K562 (cell line): Measurements from ENCODE around the gene CNOT2. TPM values are rescaled to one million over a fixed set of nuclear protein-coding genes. Genes with fewer than 3 reads are reported as not detected.

ENCODE experiments used
- CEBPB ChIP-seq: fragments of 450-650 bp; IDR thresholded peaks from 2 replicates; pipeline ENCODE4 v1.6.1; 2016; ENCODE audit warnings: missing genetic modification characterization, missing compliant biosample characterization
- DPF2 ChIP-seq: fragments of 450-650 bp; IDR thresholded peaks from 2 replicates; pipeline ENCODE4 v1.6.1; 2016
- NFE2 ChIP-seq: IDR thresholded peaks from 2 replicates; pipeline ENCODE4 v1.6.1; 2014; ENCODE audit warnings: antibody characterized with exemption, low read depth
- PTTG1 ChIP-seq: fragments of 450-650 bp; IDR thresholded peaks from 2 replicates; pipeline ENCODE4 v1.6.1; 2016; ENCODE audit warnings: low read depth, mild to moderate bottlenecking, missing genetic modification characterization, missing compliant biosample characterization
- RAD21 ChIP-seq, 2 experiments: fragments of 250-450 bp in 1 of 2; fragments of 450-650 bp in 1 of 2; sonication (Bioruptor Pico) in 1 of 2; formaldehyde crosslinking in 1 of 2; IDR thresholded peaks in 1 of 2; conservative IDR thresholded peaks in 1 of 2; 2 replicates each; pipeline versions ENCODE4 v1.4.0 to v1.8.0; 2020 to 2022; ENCODE audit warnings: mild to moderate bottlenecking in 2 of 2, moderate library complexity in 1 of 2
- SMAD4 ChIP-seq: fragments of 250-450 bp; sonication (Bioruptor Pico); conservative IDR thresholded peaks from 2 replicates; pipeline ENCODE4 v1.8.0; 2021; ENCODE audit warnings: inconsistent platforms, mild to moderate bottlenecking, moderate library complexity
- TBP ChIP-seq: optimal IDR thresholded peaks from 2 replicates; pipeline ENCODE3; 2011; ENCODE audit warnings: low read depth, low read length, improper control_type of control experiment
- ZC3H8 ChIP-seq: fragments of 450-650 bp; IDR thresholded peaks from 2 replicates; pipeline ENCODE4 v1.6.1; 2017
- ZKSCAN8 ChIP-seq: fragments of 200-800 bp; sonication (Bioruptor generic); IDR thresholded peaks from 2 replicates; pipeline ENCODE4 v1.6.1; 2016; ENCODE audit warnings: missing genetic modification characterization, missing compliant biosample characterization
- ZNF584 ChIP-seq: fragments of 200-800 bp; sonication (Bioruptor generic); IDR thresholded peaks from 2 replicates; pipeline ENCODE4 v1.6.1; 2016; ENCODE audit warnings: low read depth, mild to moderate bottlenecking, missing genetic modification characterization, missing compliant biosample characterization
- polyA plus RNA-seq, 8 experiments: library from polyadenylated mRNA; depleted of rRNA in 4 of 8; stranded (reverse) in 5 of 8; unstranded in 3 of 8; fragments of >200 nt; fragmentation: Nextera tagmentation in 2 of 8; fragmentation: Illumina TruSeq in 1 of 8; extraction: Ambion mirVana in 2 of 8; extraction: Trizol in 1 of 8; gene quantifications; 2 replicates each; pipeline versions ENCODE4 v1.2.1 to v1.2.3, GENCODE V29; 2011 to 2014; ENCODE audit warnings: inconsistent platforms in 1 of 8, missing spikeins in 1 of 8
- total RNA-seq, 7 experiments: library from RNA; depleted of rRNA in 6 of 7; stranded (reverse); fragments of >200 nt in 6 of 7; fragmentation: Illumina TruSeq in 2 of 7; extraction: Trizol in 2 of 7; gene quantifications; 2 replicates each; pipeline versions ENCODE4 v1.2.1 to v1.2.3, GENCODE V29; 2011 to 2021; ENCODE audit warnings: low replicate concordance in 1 of 7
- TF ChIP-seq, protein P1 (sequence below): sonication (generic); formaldehyde crosslinking; IDR thresholded peaks from 2 replicates; pipeline ENCODE4 v1.8.0; 2023; ENCODE audit warnings: missing genetic modification reagents, mild to moderate bottlenecking, borderline replicate concordance
- TF ChIP-seq, protein P2 (sequence below): fragments of 450-650 bp; IDR thresholded peaks from 2 replicates; pipeline ENCODE4 v1.7.0; 2016; ENCODE audit warnings: borderline replicate concordance
- TF ChIP-seq, protein P3 (sequence below), 2 experiments: fragments of 450-650 bp; IDR thresholded peaks; 2 replicates each; pipeline ENCODE4 v1.6.1; 2016
- TF ChIP-seq, protein P4 (sequence below): fragments of 450-650 bp; formaldehyde crosslinking; IDR thresholded peaks from 2 replicates; pipeline ENCODE4 v1.4.0; 2020; ENCODE audit warnings: mild to moderate bottlenecking
- TF ChIP-seq, protein P5 (sequence below): fragments of 450-650 bp; conservative IDR thresholded peaks from 2 replicates; pipeline ENCODE4 v1.6.1; 2016; ENCODE audit warnings: missing genetic modification characterization, low read depth, mild to moderate bottlenecking, missing compliant biosample characterization, moderate library complexity

CNOT2 gene
- total and polyA plus RNA-seq, 9 of the 15 experiments (the other 6 are each of a cell fraction or from before 2014, with no cell fraction given), result 43.6 to 119 (median 84.4) TPM

DNA sequence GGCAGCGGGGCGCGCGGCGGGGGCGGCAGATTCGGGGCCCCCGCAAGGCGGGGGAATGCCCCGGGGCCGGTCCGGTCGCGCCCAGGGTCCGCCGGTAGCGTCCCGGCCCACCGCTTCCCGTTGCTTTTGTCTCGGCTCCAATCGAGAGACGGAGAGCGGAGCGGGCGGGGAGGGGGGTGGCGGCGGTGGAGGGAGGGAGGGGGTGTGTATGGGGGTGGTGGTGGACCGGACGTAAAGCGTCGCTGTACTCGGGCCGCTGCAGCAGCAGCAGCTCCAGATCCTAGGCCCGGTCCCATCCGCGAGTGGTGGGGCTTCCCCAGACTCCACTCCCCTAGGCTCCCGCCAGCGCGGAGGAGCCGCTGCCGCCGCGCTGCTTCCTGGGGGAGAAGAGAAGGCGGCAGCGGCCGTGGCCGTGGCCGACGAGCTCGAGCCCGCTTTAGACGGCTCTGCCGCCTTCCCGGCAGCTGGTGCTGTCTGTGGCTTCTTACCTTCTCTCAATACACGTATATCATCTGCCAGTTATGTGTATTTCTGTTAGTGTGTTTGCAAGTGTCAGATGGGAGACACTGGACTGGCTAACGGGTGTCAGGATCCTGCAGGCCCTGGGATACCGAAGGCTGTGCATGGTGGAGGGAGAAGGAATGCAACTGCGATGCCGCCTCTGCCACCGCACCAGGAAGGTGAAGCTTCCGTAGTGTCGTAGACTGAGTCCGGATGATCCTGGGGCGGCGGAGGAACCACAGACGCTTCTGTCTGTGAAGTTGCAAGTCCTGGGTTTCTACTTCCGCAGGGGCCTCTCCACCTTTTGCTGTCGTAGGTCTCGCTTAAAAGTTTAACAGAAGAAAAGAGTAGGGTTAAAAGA, 508 bp downstream of the CNOT2 start (continued):
- TF ChIP-seq, protein P1, sequence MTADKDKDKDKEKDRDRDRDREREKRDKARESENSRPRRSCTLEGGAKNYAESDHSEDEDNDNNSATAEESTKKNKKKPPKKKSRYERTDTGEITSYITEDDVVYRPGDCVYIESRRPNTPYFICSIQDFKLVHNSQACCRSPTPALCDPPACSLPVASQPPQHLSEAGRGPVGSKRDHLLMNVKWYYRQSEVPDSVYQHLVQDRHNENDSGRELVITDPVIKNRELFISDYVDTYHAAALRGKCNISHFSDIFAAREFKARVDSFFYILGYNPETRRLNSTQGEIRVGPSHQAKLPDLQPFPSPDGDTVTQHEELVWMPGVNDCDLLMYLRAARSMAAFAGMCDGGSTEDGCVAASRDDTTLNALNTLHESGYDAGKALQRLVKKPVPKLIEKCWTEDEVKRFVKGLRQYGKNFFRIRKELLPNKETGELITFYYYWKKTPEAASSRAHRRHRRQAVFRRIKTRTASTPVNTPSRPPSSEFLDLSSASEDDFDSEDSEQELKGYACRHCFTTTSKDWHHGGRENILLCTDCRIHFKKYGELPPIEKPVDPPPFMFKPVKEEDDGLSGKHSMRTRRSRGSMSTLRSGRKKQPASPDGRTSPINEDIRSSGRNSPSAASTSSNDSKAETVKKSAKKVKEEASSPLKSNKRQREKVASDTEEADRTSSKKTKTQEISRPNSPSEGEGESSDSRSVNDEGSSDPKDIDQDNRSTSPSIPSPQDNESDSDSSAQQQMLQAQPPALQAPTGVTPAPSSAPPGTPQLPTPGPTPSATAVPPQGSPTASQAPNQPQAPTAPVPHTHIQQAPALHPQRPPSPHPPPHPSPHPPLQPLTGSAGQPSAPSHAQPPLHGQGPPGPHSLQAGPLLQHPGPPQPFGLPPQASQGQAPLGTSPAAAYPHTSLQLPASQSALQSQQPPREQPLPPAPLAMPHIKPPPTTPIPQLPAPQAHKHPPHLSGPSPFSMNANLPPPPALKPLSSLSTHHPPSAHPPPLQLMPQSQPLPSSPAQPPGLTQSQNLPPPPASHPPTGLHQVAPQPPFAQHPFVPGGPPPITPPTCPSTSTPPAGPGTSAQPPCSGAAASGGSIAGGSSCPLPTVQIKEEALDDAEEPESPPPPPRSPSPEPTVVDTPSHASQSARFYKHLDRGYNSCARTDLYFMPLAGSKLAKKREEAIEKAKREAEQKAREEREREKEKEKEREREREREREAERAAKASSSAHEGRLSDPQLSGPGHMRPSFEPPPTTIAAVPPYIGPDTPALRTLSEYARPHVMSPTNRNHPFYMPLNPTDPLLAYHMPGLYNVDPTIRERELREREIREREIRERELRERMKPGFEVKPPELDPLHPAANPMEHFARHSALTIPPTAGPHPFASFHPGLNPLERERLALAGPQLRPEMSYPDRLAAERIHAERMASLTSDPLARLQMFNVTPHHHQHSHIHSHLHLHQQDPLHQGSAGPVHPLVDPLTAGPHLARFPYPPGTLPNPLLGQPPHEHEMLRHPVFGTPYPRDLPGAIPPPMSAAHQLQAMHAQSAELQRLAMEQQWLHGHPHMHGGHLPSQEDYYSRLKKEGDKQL (CRISPR knock-in tag), result no peak
- TF ChIP-seq RAD21 (CRISPR knock-in tag; conservative IDR thresholded peaks at IDR 0.05 in 1 of 2, IDR thresholded peaks at IDR 0.05 in 1 of 2), result no peak
- no peak for TF ChIP-seq ZNF584 (CRISPR knock-in tag)
- TF ChIP-seq ZC3H8, result no peak
- TF ChIP-seq, protein P2, sequence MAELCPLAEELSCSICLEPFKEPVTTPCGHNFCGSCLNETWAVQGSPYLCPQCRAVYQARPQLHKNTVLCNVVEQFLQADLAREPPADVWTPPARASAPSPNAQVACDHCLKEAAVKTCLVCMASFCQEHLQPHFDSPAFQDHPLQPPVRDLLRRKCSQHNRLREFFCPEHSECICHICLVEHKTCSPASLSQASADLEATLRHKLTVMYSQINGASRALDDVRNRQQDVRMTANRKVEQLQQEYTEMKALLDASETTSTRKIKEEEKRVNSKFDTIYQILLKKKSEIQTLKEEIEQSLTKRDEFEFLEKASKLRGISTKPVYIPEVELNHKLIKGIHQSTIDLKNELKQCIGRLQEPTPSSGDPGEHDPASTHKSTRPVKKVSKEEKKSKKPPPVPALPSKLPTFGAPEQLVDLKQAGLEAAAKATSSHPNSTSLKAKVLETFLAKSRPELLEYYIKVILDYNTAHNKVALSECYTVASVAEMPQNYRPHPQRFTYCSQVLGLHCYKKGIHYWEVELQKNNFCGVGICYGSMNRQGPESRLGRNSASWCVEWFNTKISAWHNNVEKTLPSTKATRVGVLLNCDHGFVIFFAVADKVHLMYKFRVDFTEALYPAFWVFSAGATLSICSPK, result no peak
- TF ChIP-seq, protein P3, sequence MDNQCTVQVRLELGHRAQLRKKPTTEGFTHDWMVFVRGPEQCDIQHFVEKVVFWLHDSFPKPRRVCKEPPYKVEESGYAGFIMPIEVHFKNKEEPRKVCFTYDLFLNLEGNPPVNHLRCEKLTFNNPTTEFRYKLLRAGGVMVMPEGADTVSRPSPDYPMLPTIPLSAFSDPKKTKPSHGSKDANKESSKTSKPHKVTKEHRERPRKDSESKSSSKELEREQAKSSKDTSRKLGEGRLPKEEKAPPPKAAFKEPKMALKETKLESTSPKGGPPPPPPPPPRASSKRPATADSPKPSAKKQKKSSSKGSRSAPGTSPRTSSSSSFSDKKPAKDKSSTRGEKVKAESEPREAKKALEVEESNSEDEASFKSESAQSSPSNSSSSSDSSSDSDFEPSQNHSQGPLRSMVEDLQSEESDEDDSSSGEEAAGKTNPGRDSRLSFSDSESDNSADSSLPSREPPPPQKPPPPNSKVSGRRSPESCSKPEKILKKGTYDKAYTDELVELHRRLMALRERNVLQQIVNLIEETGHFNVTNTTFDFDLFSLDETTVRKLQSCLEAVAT (IDR thresholded peaks at IDR 0.05), result 0 out of 4 replicates have a peak, but pooled peaks of 1 of the 2 experiments have one; percentile 28
- no peak for TF ChIP-seq ZKSCAN8 (CRISPR knock-in tag)
- TF ChIP-seq SMAD4, result peak; percentile 39; the same call in 1 of the 2 replicates
- TF ChIP-seq NFE2, result no peak
- peak; percentile 18 for TF ChIP-seq TBP
- no peak for TF ChIP-seq CEBPB
- TF ChIP-seq, protein P4, sequence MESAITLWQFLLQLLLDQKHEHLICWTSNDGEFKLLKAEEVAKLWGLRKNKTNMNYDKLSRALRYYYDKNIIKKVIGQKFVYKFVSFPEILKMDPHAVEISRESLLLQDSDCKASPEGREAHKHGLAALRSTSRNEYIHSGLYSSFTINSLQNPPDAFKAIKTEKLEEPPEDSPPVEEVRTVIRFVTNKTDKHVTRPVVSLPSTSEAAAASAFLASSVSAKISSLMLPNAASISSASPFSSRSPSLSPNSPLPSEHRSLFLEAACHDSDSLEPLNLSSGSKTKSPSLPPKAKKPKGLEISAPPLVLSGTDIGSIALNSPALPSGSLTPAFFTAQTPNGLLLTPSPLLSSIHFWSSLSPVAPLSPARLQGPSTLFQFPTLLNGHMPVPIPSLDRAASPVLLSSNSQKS, result no peak
- TF ChIP-seq, protein P5, sequence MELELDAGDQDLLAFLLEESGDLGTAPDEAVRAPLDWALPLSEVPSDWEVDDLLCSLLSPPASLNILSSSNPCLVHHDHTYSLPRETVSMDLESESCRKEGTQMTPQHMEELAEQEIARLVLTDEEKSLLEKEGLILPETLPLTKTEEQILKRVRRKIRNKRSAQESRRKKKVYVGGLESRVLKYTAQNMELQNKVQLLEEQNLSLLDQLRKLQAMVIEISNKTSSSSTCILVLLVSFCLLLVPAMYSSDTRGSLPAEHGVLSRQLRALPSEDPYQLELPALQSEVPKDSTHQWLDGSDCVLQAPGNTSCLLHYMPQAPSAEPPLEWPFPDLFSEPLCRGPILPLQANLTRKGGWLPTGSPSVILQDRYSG (tag), result no peak
- TF ChIP-seq DPF2, result no peak
- no peak for TF ChIP-seq PTTG1 (tag)
